ENCODE results near the gene GATC. TPM values are rescaled to one million over a fixed set of nuclear protein-coding genes. Genes with fewer than 3 reads are reported as not detected.

The GATC gene
- total RNA-seq, 4 donors from 2014 or later, result 8.1 to 19.8 (median 14.2) TPM

DNA sequence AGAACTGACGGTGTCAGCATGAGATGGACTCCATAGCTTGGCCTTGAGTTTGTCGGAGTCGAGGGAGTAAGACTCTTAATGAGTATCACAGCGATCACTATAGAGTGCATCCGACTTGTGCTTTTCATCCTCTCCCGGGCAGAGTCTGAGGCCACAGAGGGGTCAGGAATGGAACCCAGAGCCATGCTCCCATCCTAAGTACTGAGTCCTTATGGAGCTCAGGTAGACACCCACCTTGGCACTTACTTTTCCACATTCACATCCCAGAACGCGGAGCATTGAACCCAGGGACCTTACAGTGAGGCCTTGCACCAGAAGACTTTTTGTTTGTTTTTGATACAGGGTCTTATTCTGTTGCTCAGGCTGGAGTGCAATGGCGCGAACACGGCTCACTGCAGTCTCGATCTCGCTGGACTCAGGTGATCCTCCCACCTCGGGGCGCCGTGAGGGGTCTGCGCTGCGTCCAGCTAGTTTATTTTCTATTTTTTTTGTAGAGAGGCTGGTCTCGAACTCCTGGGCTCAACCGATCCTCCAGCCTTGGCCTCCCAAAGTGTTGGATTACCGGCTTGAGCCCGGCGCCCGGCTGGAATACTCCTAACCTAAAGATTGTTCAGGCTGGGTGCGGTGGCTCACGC is 24.0 kb downstream of the GATC start:
- Histone ChIP-seq H3K9me3 (no peaks in the 10 kb centered on the region), H3K36me3 (peaks cover 0 to 24% (median 2%) of the 10 kb centered on the region in 3 donors), H3K4me1 (peaks cover 18 to 84% (median 52%) of the 10 kb centered on the region in 3 donors), H3K27me3 (no peaks in the 10 kb centered on the region), H3K27ac (peak overlapping the region; percentile 88 to 98 (median 96)), H3K4me3 (peak overlapping the region; percentile 72 to 99 (median 75))
- intact Hi-C loops (cut with DNase I), result no loop called here
- TF ChIP-seq, protein P1, sequence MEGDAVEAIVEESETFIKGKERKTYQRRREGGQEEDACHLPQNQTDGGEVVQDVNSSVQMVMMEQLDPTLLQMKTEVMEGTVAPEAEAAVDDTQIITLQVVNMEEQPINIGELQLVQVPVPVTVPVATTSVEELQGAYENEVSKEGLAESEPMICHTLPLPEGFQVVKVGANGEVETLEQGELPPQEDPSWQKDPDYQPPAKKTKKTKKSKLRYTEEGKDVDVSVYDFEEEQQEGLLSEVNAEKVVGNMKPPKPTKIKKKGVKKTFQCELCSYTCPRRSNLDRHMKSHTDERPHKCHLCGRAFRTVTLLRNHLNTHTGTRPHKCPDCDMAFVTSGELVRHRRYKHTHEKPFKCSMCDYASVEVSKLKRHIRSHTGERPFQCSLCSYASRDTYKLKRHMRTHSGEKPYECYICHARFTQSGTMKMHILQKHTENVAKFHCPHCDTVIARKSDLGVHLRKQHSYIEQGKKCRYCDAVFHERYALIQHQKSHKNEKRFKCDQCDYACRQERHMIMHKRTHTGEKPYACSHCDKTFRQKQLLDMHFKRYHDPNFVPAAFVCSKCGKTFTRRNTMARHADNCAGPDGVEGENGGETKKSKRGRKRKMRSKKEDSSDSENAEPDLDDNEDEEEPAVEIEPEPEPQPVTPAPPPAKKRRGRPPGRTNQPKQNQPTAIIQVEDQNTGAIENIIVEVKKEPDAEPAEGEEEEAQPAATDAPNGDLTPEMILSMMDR (IDR thresholded peaks at IDR 0.05), result no peak
- TF ChIP-seq POLR2A (IDR thresholded peaks at IDR 0.05), result no peak
- 68 to 69% methylated on average over 15 of the region's 26 CpGs for WGBS, 2 donors
- no peak for DNase-seq

DNA sequence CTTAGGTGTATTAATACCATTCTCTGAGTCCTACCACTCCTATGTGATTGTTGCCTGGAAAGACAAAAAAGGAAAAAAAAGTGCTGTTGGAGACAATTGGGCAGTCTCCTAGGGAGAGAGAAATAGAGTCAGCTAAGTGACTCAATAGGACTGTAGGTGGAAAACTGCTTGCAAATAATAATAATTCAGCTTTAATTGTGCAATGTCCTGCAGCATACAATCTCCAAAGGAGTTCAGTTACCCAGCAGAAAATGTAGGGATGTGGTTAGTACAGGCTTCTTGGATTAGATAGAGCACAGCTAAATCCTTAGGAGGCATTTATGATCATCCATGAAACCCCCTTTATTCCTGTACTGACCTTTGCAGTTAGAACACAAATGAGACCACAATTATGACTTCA is 26.3 kb downstream of the GATC start:
- Histone ChIP-seq H3K4me3 (no peak overlapping the region), H3K36me3 (peaks cover 0 to 1% (median 0%) of the 10 kb centered on the region in 3 donors), H3K9me3 (no peaks in the 10 kb centered on the region), H3K27me3 (no peaks in the 10 kb centered on the region), H3K27ac (peak overlapping the region in 2 of 4 donors; percentile 76 to 84), H3K4me1 (peaks cover 18 to 75% (median 33%) of the 10 kb centered on the region in 3 donors)
- intact Hi-C loops (cut with DNase I), result no loop called here
- DNase-seq, result no peak
- TF ChIP-seq, protein P1 (IDR thresholded peaks at IDR 0.05), result no peak
- TF ChIP-seq POLR2A (IDR thresholded peaks at IDR 0.05), result no peak

DNA sequence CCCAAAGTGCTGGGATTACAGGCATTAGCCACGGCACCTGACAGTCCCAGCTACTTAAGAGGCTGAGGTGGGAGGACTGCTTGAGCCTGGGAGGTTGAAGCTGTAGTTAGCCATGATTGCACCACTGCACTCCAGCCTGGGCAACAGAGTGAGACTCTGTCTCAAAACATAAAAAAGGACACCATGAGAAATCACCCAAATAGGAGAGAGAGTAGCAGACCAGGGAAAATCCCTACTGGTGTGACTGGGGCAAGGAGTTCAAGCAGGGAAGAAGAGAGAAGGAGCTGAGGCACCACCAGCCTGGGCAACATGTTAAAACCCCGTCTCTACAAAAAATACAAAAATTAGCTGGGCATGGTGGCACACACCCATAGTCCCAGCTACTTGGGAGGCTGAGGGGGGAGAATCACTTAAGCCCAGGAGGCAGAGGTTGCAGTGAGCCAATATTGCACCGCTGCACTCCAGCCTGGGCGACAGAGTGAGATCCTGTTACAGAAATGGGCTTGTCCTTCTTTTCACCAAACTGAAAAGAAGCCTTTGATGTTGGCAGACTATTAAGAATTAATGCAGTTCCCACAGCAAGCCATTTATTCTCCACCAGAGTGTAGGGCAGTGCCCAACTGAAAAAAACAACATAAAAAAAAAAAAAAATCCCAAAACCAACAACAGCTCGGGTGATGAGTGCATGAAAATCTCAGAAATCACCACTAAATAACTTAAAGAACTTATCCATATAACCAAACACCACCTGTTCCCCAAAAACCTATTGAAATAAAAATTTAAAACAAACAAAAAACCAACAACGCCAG is 27.8 kb downstream of the GATC start:
- TF ChIP-seq, protein P1 (IDR thresholded peaks at IDR 0.05), result no peak
- TF ChIP-seq POLR2A (IDR thresholded peaks at IDR 0.05), result no peak
- intact Hi-C loops (cut with DNase I), result no loop called here
- Histone ChIP-seq H3K9me3 (no peaks in the 10 kb centered on the region), H3K36me3 (no peaks in the 10 kb centered on the region), H3K27me3 (no peaks in the 10 kb centered on the region), H3K4me1 (peaks cover 18 to 65% (median 27%) of the 10 kb centered on the region in 3 donors), H3K27ac (peak overlapping the region; percentile 34 to 84 (median 55)), H3K4me3 (peak overlapping the region in 2 of 4 donors; percentile 0 to 5)
- DNase-seq, result no peak
- 41 to 56% methylated on average over 6 of the region's 6 CpGs for WGBS, 2 donors

DNA sequence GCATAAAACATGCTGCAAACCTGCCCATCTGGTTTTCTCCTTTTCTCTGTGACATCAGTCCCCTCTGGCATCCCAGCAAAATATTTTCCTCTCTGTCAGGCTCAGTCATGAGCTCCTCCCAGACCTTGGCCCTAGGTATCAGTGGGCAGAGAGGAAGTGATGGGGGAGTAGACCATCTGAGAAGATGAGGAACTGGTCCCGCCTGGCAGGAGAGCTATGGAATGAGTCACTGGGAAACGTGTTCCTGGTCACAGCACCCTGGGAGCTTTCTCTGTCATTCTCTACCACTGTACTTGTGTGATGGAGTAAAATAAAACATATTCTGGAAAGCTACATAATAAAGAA is 28.3 kb downstream of the GATC start:
- WGBS, 2 donors, result 9 to 10% methylated on average over 2 of the region's 2 CpGs
- H3K27ac ChIP-seq, result peak overlapping the region in 3 of 4 donors; percentile 34 to 84 (median 76)
- no peaks in the 10 kb centered on the region for H3K27me3 ChIP-seq

More for the DNA sequence above, 28.3 kb downstream of the GATC start:
- intact Hi-C loops (cut with DNase I), result no loop called here
- Histone ChIP-seq H3K4me1 (peaks cover 18 to 68% (median 27%) of the 10 kb centered on the region in 3 donors), H3K4me3 (peak overlapping the region in 1 of 4 donors; percentile 5), H3K9me3 (no peaks in the 10 kb centered on the region), H3K36me3 (no peaks in the 10 kb centered on the region)
- TF ChIP-seq POLR2A (IDR thresholded peaks at IDR 0.05), result no peak
- TF ChIP-seq, protein P1 (IDR thresholded peaks at IDR 0.05), result no peak
- no peak for DNase-seq

Measured in esophagus squamous epithelium (tissue), 5 donors.